Coronary artery (tissue), 2 donors: Measurements from ENCODE around the gene DDX21.
"Not testable (repeated sequence)": the region's sequence is repeated elsewhere in the genome, so short reads cannot be mapped to it uniquely, and the experiment has no call there.

Experiments
- DNase-seq: peaks from one replicate; pipeline ENCODE4 v3.0.0-alpha.2; 2017; ENCODE audit warnings: low spot score
- H3K27ac ChIP-seq, 2 donors: fragments of 200-600 bp; sonication (generic); one replicate each; pipeline ENCODE4 v1.5.1; 2016 to 2019
- H3K4me3 ChIP-seq: fragments of 200-600 bp; sonication (generic); 2 replicates; pipeline ENCODE4 v1.5.1; 2016; ENCODE audit warnings: mild to moderate bottlenecking, moderate library complexity
- CTCF ChIP-seq: fragments of 200-600 bp; sonication (generic); IDR thresholded peaks from one replicate; pipeline ENCODE4 v1.5.1; 2019; ENCODE audit warnings: antibody characterized with exemption

The DDX21 gene

GRCh38 chr10:69010151-69010640 lies 54.2 kb downstream of the DDX21 start:
- no peak for TF ChIP-seq CTCF
- Histone ChIP-seq H3K27ac (no peak overlapping the region), H3K4me3 (no peak overlapping the region)
- DNase-seq: no peak

- not testable (repeated sequence) for H3K27ac ChIP-seq, DNase-seq, H3K4me3 ChIP-seq
These were observed 56.8 kb downstream of the DDX21 start for GRCh38 chr10:69012778-69013177.

- DNase-seq: no peak
- no peak for TF ChIP-seq CTCF
- Histone ChIP-seq H3K4me3 (no peak overlapping the region), H3K27ac (no peak overlapping the region)
These were observed 58.2 kb downstream of the DDX21 start for GRCh38 chr10:69014171-69014570.

- no peak for DNase-seq
- no peak overlapping the region for H3K4me3 ChIP-seq
- H3K27ac ChIP-seq: no peak overlapping the region
- TF ChIP-seq CTCF: no peak
These were observed 62.6 kb downstream of the DDX21 start for GRCh38 chr10:69018613-69019012.

GRCh38 chr10:69022611-69023010 lies 66.6 kb downstream of the DDX21 start:
- no peak overlapping the region for H3K4me3 ChIP-seq
- no peak for TF ChIP-seq CTCF
- no peak for DNase-seq
- H3K27ac ChIP-seq: no peak overlapping the region

GRCh38 chr10:69025370-69025896 lies 69.5 kb downstream of the DDX21 start:
- Histone ChIP-seq H3K4me3 (no peak overlapping the region), H3K27ac (no peak overlapping the region)
- no peak for DNase-seq
- no peak for TF ChIP-seq CTCF

- DNase-seq: no peak
- TF ChIP-seq CTCF: no peak
These were observed 77.3 kb downstream of the DDX21 start for GRCh38 chr10:69033256-69033655.

More at GRCh38 chr10:69033256-69033655, 77.3 kb downstream of the DDX21 start:
- H3K27ac ChIP-seq: no peak overlapping the region
- H3K4me3 ChIP-seq: no peak overlapping the region
